HG03442 (cell line): ENCODE measurements around the gene GDF10.
A peak's percentile ranks its signal among the peaks of the same experiment; 100 is the strongest.

Experiments
- ATAC-seq: cut with Tn5 transposase; IDR thresholded peaks from one replicate; pipeline ENCODE4 v1.9.1; 2021; ENCODE audit warnings: mild to moderate bottlenecking, moderate library complexity; ENCODE audit not compliant: unreplicated experiment

GDF10 gene

DNA sequence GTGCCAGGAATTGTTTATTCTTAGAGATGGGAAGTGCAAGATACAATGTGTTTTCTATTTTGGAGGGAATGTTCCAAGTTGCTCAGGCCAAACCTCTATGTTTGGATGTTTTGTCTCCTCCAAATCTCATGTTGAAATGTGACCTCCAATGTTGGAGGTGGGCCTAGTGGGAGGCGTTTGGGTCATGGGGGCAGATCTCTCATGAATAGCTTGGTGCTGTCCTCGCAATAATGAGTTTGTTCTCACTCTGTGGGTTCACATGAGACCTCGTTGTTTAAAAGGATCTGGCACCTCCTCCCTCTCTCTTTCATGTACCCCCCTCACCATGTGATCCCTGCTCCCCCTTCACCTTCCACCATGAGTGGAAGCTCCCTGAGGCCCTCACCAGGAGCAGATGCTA is 8.3 kb upstream of the GDF10 start:
- no peak for ATAC-seq

DNA sequence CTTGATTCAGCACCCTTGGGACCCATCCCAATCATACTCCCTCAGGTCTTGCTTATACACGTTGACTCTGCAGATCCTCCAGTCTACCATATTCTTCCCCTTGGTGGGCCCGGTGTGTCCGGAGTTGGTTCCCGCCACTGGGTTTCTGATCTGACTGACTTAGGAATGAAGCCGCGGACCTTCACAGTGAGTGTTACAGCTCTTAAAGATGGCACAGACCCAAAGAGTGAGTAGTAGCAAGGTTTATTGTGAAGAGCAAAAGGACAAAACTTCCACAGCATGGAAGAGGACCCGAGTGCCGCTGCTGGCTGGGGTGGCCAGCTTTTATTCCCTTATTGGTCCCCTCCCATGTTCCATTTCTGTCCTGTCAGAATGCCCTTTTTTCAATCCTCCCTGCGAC is 5.9 kb upstream of the GDF10 start:
- no peak for ATAC-seq

DNA sequence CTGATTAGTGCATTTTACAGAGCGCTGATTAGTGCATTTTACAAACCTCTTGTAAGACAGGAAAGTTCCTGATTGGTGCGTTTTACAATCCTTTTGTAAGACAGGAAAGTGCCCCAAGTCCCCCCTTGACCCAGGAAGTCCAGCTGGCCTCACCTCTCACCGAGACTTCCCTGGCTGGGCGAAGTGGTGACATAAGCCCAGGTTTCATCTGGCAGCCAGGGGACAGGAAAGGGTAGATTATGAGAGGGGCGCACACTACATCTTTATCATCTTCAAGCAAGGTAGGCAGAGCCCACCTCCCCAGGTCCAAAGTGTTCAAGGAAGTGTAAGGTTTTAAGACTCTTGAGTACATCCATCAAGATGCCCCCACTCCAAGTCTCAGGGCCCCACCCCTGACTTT is 5.5 kb upstream of the GDF10 start:
- no peak for ATAC-seq

DNA sequence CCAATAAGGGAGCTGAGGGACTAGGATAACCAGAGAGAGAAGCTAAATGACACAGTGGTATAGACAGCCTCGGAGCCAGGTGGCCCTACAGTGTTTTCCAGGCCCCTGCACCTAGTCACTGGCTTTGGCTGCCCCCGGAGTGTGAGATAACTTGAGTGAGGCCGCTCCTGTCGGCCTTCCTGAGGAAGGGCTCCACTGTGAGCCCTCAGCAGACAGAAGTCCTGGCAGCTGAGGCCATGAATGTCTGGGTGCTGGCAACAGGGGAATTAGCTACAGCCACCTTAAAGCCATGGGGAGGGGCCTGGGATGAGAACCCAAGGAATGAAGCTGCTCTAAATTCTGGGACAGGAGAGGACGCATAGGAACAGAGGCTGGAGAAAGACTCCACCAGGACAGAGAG is 4.6 kb upstream of the GDF10 start:
- no peak for ATAC-seq

DNA sequence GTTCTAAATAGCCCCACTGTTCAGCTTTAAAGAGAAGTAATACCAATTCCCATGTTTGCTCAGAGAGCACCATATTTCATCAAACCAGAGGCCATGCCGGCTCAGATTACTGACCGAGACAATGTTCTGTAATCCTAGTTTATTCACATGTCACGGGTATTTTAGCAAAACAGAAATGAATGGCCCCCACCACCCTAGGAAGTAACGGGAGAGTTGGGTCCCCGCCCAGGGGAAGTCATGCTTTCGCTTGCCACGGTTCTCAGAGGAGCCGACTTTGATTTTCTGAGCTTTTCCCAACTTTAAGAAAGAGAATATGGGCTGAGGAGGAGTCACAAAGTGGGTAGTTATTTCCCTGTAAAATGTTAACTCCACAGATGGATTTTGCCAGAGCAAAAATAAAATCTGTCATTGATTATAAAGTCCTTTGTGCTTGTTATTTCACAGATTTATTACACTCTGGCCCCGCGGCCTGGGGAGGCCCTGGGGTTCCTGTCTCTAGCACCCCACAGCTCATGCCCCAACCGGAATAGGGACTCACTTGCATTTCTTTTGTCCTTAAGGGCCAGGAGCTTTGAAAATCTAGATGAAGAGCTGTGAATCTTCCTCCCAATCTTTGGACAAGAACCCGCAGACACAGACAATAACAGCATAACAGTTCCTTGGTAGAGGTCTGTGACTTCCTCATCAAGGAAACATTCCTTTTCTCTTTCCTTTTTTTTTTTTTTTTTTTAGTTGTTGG is 3.7 kb upstream of the GDF10 start:
- no peak for ATAC-seq

DNA sequence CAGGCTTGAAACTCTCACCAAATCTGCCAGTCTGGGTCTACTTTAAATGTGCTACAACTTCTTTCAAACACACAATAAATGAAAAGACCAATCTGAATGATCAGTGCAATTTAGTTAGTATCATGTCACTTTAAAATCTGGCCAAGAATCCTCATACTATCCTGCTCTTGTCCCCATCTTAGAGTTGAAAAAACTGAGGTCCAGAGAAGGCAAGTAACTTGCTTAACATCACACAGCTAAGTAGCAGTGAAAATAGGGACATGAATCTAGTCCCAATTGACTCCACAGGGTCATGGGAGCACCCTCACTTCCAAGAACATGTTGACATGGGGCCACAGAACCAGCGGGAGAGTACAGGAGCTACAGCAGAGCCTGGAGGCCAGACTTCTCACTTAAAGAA is 3.1 kb upstream of the GDF10 start:
- no peak for ATAC-seq

DNA sequence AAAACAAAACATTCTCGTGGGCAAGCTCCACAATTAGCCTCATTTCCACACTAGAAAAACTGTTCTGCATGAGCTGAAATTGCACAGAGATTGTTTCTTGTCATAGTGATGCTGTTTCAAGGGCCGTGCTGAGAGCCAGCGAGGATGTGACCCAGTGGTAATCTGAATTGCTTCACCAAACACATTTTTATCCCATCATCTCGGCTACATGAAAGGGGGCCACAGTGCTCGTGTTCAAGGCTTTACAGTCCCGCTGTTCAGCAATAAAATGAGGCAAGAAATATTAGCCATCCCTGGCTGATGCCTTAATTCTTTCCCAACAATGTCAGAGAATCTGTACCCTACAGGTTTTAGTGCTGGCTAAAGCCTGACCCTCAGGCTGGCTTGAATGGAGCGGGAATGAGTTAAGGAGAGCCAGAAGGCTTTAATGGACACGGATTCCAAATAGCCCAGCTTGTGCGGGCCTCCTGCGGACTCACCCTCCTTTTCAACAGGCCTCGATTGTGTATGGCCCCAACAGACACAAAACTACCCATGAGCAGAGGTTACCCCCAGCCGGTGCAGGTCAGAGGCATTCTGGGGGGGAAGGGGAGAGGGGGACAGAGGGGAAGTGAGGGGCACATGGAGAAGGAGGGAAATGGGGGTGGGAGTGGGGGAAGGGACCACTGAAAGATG is 2.0 kb upstream of the GDF10 start:
- ATAC-seq, result no peak

DNA sequence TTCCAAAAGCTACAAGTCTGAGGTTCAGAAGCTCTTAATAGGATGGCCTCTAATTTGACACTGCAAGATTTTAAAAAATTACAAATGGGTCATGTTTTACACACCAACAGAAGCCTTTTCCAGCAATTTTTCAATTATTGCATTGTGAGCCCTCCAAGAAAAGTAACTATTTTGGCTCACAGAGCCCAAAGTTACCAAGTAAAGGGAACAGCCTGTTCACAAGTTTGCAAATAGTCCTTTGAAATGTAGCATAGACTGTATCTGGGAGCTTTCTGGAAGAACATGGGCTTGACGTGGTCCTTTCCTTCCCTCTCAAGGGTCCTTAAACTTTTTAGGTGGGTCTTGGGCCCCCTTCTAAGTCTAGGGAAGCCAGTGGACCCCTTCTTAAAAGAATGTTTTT is 1.3 kb upstream of the GDF10 start:
- no peak for ATAC-seq

DNA sequence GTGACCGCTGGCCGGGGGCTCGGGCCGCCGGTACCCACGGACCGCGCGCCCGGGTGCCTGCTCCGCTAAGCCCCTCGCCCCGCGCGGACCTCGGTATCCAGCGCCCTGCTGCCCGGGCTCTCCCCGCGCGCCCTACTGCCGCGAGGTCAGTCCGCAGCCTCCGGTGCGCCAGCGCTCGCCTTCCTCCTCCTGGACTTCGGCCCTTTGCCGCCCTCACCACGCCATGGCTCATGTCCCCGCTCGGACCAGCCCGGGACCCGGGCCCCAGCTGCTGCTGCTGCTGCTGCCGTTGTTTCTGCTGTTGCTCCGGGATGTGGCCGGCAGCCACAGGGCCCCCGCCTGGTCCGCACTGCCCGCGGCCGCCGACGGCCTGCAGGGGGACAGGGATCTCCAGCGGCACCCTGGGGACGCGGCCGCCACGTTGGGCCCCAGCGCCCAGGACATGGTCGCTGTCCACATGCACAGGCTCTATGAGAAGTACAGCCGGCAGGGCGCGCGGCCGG is 483 bp downstream of the GDF10 start:
- ATAC-seq, result no peak

DNA sequence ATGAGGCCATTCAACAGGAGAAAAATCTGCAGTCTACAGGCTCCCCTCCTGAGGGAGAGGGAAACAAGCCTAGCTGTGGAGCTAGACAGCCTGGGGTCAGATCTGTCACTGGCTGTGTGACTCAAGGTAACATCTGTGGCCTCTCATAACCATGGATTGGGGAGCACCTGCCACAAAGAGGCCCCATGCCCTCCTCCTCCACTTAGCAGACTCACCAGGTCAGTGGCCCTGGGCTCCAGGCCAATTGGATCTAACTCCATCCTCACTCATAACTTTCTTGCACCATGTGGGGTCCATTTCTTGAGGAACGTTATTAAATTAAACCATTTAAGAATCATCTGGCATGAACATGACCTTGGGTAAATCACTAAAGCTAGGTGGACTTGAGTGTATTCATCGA is 1.8 kb downstream of the GDF10 start:
- no peak for ATAC-seq

DNA sequence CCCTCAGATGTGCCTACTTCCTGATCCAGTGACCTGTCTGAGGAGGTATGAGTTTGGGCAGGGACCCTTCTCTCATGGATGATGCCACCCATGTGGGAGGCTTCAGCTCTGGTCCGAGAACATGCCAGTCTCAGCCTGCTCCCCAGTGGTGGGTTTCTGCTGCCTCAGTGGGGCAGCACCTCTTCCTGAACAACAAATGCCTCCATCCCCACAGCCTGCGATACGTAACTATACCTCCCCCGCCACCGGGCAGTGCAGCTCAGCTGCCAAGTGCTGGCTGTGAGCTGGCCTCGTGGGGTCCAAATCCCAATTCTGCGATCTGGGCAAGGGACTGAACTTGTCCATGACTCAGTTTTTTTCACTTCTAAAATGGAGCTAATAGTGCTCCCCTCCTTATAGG is 3.1 kb downstream of the GDF10 start:
- no peak for ATAC-seq

DNA sequence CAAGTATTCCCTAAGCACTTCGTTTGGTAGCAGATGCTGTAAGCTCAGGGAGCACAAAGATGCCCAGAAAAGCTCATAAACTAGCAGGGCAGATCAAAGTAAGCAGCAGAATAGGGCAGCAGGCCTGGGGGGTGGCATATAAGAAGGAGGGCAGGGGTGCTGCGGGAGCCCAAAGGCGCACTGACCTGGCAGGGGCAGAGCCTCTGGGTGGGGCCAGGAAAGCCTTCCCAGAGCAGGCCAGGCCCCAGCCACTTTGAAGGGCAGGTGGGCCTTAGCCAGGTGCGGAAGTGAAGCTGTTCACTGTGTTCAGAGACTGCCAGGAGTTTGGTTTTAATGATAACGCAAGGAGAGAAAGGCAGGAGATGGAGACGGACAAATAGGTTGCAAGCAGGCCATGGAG is 3.9 kb downstream of the GDF10 start:
- ATAC-seq, result no peak

DNA sequence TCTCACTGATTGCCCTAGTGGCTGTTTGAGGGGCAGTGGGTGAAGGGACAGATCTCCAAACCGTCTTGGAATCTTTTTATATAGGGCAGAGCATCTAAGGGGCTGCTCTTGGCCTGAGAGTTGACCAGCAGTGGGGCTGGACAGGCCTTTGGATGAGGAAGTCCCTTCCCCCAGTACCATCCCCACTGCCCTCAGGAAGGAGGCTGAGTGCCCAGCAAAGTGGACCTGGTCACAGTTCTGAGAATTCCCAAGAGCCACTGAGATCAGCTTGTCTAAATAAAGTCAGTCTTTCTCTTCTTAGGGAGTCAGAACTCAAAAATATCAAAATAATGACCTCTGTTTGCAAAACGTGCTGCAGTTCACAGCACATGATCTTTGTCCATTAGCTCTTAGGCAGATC is 5.6 kb downstream of the GDF10 start:
- no peak for ATAC-seq

DNA sequence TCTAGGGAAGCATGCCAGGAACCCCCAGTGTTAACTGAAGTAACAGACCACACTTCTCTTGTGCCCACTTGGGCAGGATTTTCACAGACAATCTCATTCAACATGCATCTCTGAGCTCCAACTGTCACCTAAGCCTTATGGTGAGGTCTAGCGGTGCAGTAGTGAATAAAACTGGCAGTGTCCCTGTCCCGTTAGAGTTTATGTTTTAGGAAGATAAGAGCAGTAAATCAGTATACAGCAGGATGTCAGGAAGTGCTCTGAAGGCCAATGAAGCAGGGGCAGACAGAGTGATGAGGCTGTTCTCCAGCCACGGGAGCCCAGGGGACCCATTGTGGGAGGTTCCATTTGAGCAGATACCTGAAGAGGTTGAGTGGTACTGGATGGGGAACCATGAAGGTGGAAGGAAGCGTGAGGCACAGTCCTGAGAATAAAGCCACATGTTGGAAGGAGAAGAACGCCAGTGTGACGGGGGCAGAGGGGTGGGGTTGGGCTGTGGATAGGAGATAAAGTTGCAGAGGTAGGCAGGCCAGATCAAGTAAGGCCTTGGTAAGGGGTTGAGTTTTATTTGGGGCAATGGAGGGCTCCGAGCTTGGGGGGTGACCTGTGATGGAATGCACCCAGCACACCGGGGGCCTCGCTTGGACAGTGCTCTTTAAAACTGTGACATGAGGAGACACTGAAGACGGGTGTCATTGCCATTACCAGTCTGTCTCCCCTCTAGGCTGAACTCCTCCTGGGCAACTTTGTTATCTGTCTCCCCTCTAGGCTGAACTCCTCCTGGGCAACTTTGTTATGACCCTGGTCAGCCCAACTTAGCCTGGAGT is 6.6 kb downstream of the GDF10 start:
- ATAC-seq, result no peak

DNA sequence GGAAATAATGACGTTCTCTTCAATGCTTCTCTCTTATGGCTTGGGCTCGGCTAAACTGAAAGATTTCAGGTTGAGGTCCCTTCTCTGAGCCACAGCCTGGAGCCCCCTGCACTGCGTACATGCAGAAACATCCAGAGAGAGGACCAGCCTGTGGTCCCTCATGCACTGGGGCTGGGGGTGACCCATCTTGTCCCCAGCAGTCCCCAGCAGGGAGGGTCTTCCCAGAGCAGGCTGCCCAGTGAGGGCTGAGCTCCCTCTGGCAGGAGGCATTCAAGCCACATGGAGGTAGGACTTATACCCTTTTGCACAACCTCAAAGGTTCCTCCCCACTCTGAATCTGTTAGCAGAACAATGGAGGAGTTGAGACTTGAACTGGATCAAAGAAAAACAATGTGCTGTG is 7.4 kb downstream of the GDF10 start:
- no peak for ATAC-seq

DNA sequence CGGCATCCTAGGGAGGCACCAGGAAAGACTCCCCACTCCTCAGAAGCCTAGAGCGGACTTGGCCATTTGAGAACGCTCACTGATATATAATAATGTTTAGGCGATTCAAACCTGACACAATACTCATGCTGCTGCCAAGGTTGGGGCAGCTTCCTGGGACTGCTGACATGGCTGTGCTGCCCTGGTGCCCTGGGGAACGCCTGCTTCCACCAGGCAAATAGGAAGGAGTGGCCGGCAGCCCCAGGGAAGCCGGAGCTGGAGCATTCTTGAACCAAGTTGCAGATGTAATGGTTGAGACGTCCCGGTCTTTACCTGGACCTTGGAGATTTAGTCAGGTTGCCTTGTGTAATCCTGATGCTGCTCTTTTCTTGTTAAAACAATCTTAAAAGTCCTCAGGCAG is 8.8 kb downstream of the GDF10 start:
- no peak for ATAC-seq

DNA sequence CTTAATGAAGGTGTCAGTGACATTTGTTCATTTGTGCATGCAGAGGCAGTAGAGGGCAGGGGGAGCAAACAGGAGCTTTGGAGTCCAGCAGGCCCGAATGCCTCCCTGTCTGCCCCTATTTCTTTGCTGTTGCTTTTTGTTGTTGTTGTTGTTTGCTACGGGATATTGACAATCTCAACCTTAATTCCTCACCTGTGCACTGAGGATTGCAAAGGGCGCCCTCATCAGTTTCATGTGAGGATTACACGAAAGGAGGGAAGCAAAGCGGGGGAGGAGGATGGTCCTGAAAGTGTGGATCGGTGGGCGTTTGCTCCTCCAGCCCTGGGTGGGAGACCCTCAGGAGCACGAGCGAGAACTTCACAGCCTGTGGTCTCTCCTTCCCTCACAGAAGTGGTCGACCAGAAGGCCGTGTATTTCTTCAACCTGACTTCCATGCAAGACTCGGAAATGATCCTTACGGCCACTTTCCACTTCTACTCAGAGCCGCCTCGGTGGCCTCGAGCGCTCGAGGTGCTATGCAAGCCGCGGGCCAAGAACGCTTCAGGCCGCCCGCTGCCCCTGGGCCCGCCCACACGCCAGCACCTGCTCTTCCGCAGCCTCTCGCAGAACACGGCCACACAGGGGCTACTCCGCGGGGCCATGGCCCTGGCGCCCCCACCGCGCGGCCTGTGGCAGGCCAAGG is 9.6 kb downstream of the GDF10 start:
- ATAC-seq, result no peak

DNA sequence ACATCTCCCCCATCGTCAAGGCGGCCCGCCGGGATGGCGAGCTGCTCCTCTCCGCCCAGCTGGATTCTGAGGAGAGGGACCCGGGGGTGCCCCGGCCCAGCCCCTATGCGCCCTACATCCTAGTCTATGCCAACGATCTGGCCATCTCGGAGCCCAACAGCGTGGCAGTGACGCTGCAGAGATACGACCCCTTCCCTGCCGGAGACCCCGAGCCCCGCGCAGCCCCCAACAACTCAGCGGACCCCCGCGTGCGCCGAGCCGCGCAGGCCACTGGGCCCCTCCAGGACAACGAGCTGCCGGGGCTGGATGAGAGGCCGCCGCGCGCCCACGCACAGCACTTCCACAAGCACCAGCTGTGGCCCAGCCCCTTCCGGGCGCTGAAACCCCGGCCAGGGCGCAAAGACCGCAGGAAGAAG is 10.1 kb downstream of the GDF10 start:
- no peak for ATAC-seq

DNA sequence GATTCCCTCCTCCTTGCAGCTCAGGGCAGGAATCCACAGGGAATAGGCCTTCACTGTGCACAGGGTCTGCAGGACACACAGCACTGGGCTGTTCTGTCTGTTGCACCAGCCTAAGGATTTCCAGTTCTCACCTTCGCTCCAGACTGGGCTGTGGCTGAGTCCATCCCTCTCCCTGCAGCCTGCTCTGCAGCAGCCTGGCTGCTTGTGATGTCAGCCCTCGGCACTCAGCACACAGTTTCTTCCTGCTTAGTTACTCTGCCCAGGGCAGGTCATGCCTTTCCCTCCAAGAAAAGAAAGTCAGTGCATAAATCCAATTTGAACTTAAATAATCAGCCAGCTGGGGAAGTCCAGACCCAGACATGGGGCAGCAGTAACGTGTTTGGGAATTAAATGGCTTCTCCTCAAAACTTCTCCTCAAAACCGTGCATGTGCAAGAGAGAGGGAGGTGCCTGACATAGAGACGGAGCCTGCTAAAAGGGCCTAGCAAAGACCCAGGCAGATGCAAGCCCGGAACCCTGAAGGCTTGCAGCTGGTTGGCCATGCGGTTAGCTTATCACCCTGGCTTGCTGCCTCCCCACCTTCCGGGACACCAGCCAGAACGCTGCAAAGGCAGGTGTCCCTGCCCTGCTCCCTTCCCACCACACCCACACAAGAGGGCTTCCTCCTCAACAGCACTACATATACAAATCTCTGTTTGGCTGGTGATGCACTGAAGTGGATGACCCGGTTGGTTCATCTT is 11.4 kb downstream of the GDF10 start:
- ATAC-seq, result no peak

DNA sequence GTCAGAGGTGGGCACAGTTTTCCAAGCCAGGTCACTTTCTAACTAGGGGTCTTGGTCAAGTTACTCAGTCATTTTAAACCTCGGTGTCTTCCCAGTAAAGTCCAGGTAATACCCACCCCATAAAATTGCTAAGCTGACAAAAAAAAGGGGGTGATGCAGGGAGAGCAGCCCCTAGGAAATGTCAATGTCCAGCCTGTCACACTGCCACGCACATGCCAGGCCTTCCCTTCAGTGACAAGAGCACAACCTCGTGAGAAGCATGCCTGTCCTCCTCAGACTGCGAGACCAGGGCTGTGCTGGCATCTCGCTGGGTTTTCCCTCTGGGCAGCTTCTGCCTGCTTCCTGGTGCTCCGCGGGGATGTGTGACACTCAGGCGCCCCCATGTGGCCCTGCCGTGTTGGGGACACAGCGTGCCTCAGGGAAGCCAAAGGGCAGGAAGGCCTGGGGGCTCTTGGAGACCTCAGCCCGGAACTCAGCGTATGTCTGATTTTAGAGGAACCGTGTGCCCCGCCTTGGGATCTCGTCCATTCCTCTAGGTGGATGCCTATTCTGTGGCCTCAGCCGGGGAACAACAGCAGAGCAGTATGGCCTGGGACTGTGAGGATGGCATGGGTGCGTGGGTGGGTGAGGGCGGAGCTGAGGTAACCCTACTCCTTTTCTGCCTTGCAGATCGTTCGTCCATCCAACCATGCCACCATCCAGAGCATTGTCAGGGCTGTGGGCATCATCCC is 12.1 kb downstream of the GDF10 start:
- peak; percentile 65 for ATAC-seq
